Measurements from ENCODE around the gene DSN1. TPM values are rescaled to one million over a fixed set of nuclear protein-coding genes. Genes with fewer than 3 reads are reported as not detected.

The DSN1 gene
- total RNA-seq, 2 experiments from 2014 or later: 36.0 to 42.7 TPM

DNA sequence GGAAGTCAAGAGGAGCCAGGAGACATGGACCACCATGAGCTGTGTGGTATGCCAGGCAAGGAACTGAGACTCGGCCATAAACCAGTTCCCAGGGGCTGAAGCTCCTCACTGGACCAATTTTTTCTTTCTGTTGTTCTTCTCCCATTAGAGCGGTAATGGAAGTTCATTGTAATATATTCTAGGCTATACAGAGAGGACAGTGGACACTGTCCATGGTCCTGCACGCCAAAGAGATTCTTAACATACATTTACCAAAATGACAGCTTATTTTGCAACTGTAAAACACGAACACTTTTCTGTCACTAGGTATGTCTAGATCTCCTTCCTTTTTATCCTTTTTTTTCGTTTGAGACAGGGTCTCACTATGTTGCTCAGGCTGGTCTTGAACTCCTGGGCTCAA, 13.1 kb upstream of the DSN1 start:
- CTCF ChIA-PET: interaction anchor here (0.6 to 2.3 kb wide), 2 partner anchors 22 to 47 kb away, joined by 5 to 9 read pairs; no protein-coding TSS in a partner anchor
- Mint-ChIP-seq H3K4me3 (no peak overlapping the region), H3K27me3 (no peaks in the 10 kb centered on the region), H3K9me3 (ENCODE audit: low read depth) (no peaks in the 10 kb centered on the region), H3K4me1 (no peaks in the 10 kb centered on the region), H3K27ac (no peak overlapping the region), H3K36me3 (no peaks in the 10 kb centered on the region)
- DNase-seq (no peak), ATAC-seq (no peak)

GRCh38 chr20:36786246-36786645, 12.7 kb upstream of the DSN1 start:
- H3K27me3 Mint-ChIP-seq: no peaks in the 10 kb centered on the region
- no peak for DNase-seq
- H3K4me3 Mint-ChIP-seq: no peak overlapping the region
- CTCF ChIA-PET: interaction anchor here (2.3 kb wide), 1 partner anchor 22 kb away, joined by 9 read pairs; no protein-coding TSS in a partner anchor
- H3K27ac Mint-ChIP-seq: no peak overlapping the region
- ATAC-seq: no peak
- H3K36me3 Mint-ChIP-seq: no peaks in the 10 kb centered on the region
- H3K4me1 Mint-ChIP-seq: no peaks in the 10 kb centered on the region
- H3K9me3 Mint-ChIP-seq (ENCODE audit: low read depth): no peaks in the 10 kb centered on the region

- DNase-seq (no peak), ATAC-seq (no peak)
- H3K36me3 Mint-ChIP-seq: no peaks in the 10 kb centered on the region
- H3K9me3 Mint-ChIP-seq (ENCODE audit: low read depth): no peaks in the 10 kb centered on the region
- no peak overlapping the region for H3K27ac Mint-ChIP-seq
- no peaks in the 10 kb centered on the region for H3K27me3 Mint-ChIP-seq
- no peak overlapping the region for H3K4me3 Mint-ChIP-seq
- CTCF ChIA-PET: interaction anchor here (0.9 to 2.3 kb wide), 3 partner anchors 11 to 78 kb away, joined by 3 to 9 read pairs (median 3); partner anchors contain the start of gene DSN1
- H3K4me1 Mint-ChIP-seq: no peaks in the 10 kb centered on the region
These were observed 11.7 kb upstream of the DSN1 start for GRCh38 chr20:36785308-36785707.

- no peaks in the 10 kb centered on the region for H3K27me3 Mint-ChIP-seq
- DNase-seq (no peak), ATAC-seq (no peak)
- no peaks in the 10 kb centered on the region for H3K36me3 Mint-ChIP-seq
- H3K4me3 Mint-ChIP-seq: no peak overlapping the region
- CTCF ChIA-PET: interaction anchor here (0.9 to 2.3 kb wide), 3 partner anchors 11 to 78 kb away, joined by 3 to 9 read pairs (median 3); partner anchors contain the start of gene DSN1
- H3K27ac Mint-ChIP-seq: no peak overlapping the region
- H3K4me1 Mint-ChIP-seq: no peaks in the 10 kb centered on the region
- H3K9me3 Mint-ChIP-seq (ENCODE audit: low read depth): no peaks in the 10 kb centered on the region
These were observed 11.3 kb upstream of the DSN1 start for GRCh38 chr20:36784900-36785299.

DNA sequence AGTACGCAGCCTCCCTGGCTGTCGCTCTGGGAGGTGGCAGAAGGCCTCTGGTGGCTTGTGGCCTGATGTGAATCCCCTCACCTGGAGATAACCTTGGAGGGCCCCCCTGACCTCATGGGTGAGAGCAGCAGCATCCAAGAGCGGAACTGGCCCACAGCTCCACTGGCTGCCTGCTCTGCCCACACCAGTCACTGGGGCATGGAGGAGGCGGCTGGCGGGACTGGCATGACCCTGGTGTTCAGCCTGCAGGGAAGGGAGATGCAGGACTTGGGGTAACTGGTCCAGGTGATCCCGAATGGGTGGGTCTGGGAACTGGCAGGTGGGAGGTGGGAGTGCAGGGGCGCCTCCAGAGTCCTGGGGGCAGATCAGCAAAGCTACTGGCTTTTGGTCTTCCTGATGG, 10.6 kb upstream of the DSN1 start:
- no peak overlapping the region for H3K4me3 Mint-ChIP-seq
- CTCF ChIA-PET: no interaction called here
- H3K27ac Mint-ChIP-seq: no peak overlapping the region
- DNase-seq (no peak), ATAC-seq (no peak)
- H3K27me3 Mint-ChIP-seq: no peaks in the 10 kb centered on the region
- H3K36me3 Mint-ChIP-seq: no peaks in the 10 kb centered on the region
- no peaks in the 10 kb centered on the region for H3K4me1 Mint-ChIP-seq
- no peaks in the 10 kb centered on the region for H3K9me3 Mint-ChIP-seq (ENCODE audit: low read depth)

DNA sequence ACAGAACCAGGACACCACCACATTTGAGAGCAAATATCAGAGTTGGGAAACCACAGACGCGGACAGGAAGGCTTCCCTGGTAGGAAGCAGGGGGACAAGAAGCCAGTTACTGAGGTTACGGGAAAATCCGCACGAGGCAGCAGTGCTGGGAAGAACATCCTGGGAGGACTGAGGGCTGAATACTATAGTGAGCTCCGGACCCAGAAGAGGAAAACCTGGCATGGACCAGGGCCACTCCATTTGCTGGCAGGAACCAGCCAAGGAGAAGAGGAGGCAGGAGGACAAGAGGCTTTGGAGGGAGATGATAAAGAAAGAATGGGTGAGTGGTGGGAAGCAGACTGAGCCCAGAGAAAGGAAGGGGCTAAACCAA, 6.1 kb upstream of the DSN1 start:
- CTCF ChIA-PET: no interaction called here
- H3K4me1 Mint-ChIP-seq: peaks cover 2% of the 10 kb centered on the region
- H3K4me3 Mint-ChIP-seq: no peak overlapping the region
- no peaks in the 10 kb centered on the region for H3K36me3 Mint-ChIP-seq
- ATAC-seq (no peak), DNase-seq (no peak)
- no peaks in the 10 kb centered on the region for H3K27me3 Mint-ChIP-seq
- H3K9me3 Mint-ChIP-seq (ENCODE audit: low read depth): no peaks in the 10 kb centered on the region
- no peak overlapping the region for H3K27ac Mint-ChIP-seq

- ATAC-seq (no peak), DNase-seq (no peak)
- CTCF ChIA-PET: interaction anchor here (0.8 kb wide), 1 partner anchor 50 kb away, joined by 3 read pairs; no protein-coding TSS in a partner anchor
- no peaks in the 10 kb centered on the region for H3K9me3 Mint-ChIP-seq (ENCODE audit: low read depth)
- no peaks in the 10 kb centered on the region for H3K27me3 Mint-ChIP-seq
- no peak overlapping the region for H3K4me3 Mint-ChIP-seq
- H3K27ac Mint-ChIP-seq: peak overlapping the region; percentile 14
- H3K36me3 Mint-ChIP-seq: no peaks in the 10 kb centered on the region
- H3K4me1 Mint-ChIP-seq: peaks cover 4% of the 10 kb centered on the region
These were observed 5.5 kb upstream of the DSN1 start for GRCh38 chr20:36778831-36779655.

GRCh38 chr20:36777576-36777975, 4.0 kb upstream of the DSN1 start:
- H3K4me1 Mint-ChIP-seq: peaks cover 11% of the 10 kb centered on the region
- no peaks in the 10 kb centered on the region for H3K27me3 Mint-ChIP-seq
- H3K4me3 Mint-ChIP-seq: no peak overlapping the region
- ATAC-seq: no peak
- H3K27ac Mint-ChIP-seq: no peak overlapping the region
- CTCF ChIA-PET: interaction anchor here (1.5 to 1.7 kb wide), 2 partner anchors 10 to 13 kb away, joined by 3 to 5 read pairs; no protein-coding TSS in a partner anchor
- no peaks in the 10 kb centered on the region for H3K9me3 Mint-ChIP-seq (ENCODE audit: low read depth)
- no peak for DNase-seq
- H3K36me3 Mint-ChIP-seq: peaks cover 2% of the 10 kb centered on the region

GRCh38 chr20:36777167-36777566, 3.6 kb upstream of the DSN1 start:
- no peaks in the 10 kb centered on the region for H3K27me3 Mint-ChIP-seq
- no peak for DNase-seq
- no peak overlapping the region for H3K4me3 Mint-ChIP-seq
- H3K36me3 Mint-ChIP-seq: peaks cover 3% of the 10 kb centered on the region
- H3K9me3 Mint-ChIP-seq (ENCODE audit: low read depth): no peaks in the 10 kb centered on the region
- CTCF ChIA-PET: interaction anchor here (0.8 to 1.7 kb wide), 3 partner anchors 11 to 13 kb away, joined by 3 to 5 read pairs (median 3); no protein-coding TSS in a partner anchor
- H3K4me1 Mint-ChIP-seq: peaks cover 13% of the 10 kb centered on the region
- no peak for ATAC-seq
- H3K27ac Mint-ChIP-seq: no peak overlapping the region

GRCh38 chr20:36775826-36776225, 2.3 kb upstream of the DSN1 start:
- CTCF ChIA-PET: interaction anchor here (1.7 kb wide), 1 partner anchor 12 kb away, joined by 5 read pairs; no protein-coding TSS in a partner anchor
- ATAC-seq: no peak
- no peak overlapping the region for H3K27ac Mint-ChIP-seq
- H3K4me3 Mint-ChIP-seq: no peak overlapping the region
- DNase-seq: no peak
- peaks cover 26% of the 10 kb centered on the region for H3K4me1 Mint-ChIP-seq
- H3K27me3 Mint-ChIP-seq: no peaks in the 10 kb centered on the region
- H3K9me3 Mint-ChIP-seq (ENCODE audit: low read depth): no peaks in the 10 kb centered on the region
- H3K36me3 Mint-ChIP-seq: peaks cover 8% of the 10 kb centered on the region

DNA sequence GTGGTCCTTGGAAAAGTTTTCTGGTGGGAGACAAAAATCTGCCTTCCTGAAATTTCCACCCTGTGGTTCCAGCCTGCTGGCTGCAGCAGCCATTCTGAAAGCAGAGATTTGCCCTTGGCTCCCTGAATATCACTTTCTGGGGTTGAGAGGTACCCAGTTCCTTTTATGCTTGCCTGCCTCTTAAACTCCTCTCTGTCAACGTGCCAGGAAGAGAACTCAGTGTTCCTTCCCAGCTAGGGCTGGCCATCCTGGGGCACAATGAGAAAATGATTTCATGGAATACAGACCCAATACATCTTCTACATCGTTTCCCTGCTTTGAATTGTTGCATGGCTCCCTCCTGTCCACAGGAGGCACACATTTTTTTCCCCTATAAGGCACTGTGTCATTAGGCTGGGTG, 1.6 kb upstream of the DSN1 start:
- H3K4me1 Mint-ChIP-seq: peaks cover 31% of the 10 kb centered on the region
- H3K27ac Mint-ChIP-seq: no peak overlapping the region
- H3K27me3 Mint-ChIP-seq: no peaks in the 10 kb centered on the region
- no peak for DNase-seq
- H3K9me3 Mint-ChIP-seq (ENCODE audit: low read depth): no peaks in the 10 kb centered on the region
- no peak for ATAC-seq
- peak overlapping the region; percentile 39 for H3K4me3 Mint-ChIP-seq
- CTCF ChIA-PET: interaction anchor here (0.6 to 2.7 kb wide), 12 partner anchors 33 to 163 kb away, joined by 3 to 10 read pairs (median 4); a partner anchor contains a TSS
- peaks cover 11% of the 10 kb centered on the region for H3K36me3 Mint-ChIP-seq

GRCh38 chr20:36773107-36773596, 411 bp downstream of the DSN1 start:
- Mint-ChIP-seq H3K27ac (peak overlapping the region; percentile 95), H3K4me3 (peak overlapping the region; percentile 86), H3K27me3 (no peaks in the 10 kb centered on the region), H3K36me3 (peaks cover 13% of the 10 kb centered on the region), H3K4me1 (peaks cover 37% of the 10 kb centered on the region), H3K9me3 (ENCODE audit: low read depth) (no peaks in the 10 kb centered on the region)
- CTCF ChIA-PET: interaction anchor here (0.6 to 2.7 kb wide), 26 partner anchors 9 to 322 kb away, joined by 3 to 12 read pairs (median 4); partner anchors contain the start of genes RAB5IF and RBL1
- DNase-seq: no peak
- ATAC-seq: no peak

GRCh38 chr20:36770680-36771079, 2.9 kb downstream of the DSN1 start:
- ATAC-seq: no peak
- no peaks in the 10 kb centered on the region for H3K27me3 Mint-ChIP-seq
- no peak for DNase-seq
- H3K27ac Mint-ChIP-seq: no peak overlapping the region
- H3K4me1 Mint-ChIP-seq: peaks cover 37% of the 10 kb centered on the region
- no peak overlapping the region for H3K4me3 Mint-ChIP-seq
- CTCF ChIA-PET: interaction anchor here (1.0 to 2.7 kb wide), 4 partner anchors 10 to 166 kb away, joined by 3 to 6 read pairs (median 3); partner anchors contain the start of gene RAB5IF
- no peaks in the 10 kb centered on the region for H3K9me3 Mint-ChIP-seq (ENCODE audit: low read depth)
- peaks cover 13% of the 10 kb centered on the region for H3K36me3 Mint-ChIP-seq
